ENCODE measurements around the gene DSC2.

Gene DSC2

GRCh38 chr18:31098878-31099277 lies 3.3 kb downstream of the DSC2 start:
- no peak for DNase-seq (ENCODE audit: low spot score)

DNA sequence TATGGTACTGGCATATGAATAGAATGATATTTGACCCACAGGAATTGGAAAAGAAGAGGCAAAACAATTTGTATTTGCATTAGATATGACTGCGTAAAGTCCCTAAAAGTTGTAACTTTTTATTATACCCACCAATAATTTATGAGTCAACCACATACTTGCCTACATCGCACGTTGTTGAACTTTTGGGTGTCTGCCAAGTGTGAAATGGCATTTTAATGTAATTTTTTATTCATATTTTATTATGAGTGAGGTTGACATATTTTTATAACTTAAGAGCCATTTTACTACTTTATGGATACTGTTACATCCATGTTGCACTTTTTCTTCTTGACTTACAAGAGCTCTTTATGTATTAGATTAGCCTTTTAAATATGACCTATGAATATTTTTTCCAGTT lies 4.6 kb downstream of the DSC2 start:
- no peak for DNase-seq (ENCODE audit: low spot score)

DNA sequence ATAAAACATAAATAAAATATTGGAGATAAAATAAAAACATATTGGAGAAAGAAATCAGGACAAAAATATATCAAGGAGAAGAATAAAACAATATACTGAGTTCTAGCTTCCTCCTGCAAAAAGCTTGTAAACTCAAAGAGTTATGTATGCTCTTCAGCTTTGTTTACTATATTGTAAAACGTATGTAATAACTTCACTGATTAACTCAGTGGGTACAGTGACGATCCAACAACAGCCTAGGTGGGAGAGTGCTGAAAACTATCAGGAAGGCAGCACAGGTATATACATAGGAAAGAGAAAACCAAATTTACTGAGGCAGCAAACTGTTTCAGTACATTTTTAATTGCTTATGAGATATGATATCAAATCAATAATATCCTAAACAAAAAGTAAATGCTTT lies 8.3 kb downstream of the DSC2 start:
- DNase-seq (ENCODE audit: low spot score) = no peak

DNA sequence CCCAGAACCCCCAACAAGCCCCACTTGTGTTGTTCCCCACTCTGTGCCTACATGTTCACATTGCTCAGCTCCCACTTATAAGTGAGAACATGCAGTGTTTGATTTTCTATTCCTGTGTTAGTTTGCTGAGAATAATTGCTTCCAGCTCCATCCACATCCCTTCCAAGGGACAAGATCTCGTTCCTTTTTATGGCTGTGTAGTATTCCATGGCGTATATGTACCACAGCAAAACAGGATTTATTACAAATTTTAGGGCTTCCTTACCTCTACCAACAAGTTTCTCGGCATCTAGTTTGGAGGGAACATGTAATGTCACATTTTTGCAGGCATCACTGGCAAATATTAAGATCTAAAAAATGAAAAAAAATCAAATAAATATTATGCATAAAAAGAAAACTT lies 8.9 kb downstream of the DSC2 start:
- DNase-seq (ENCODE audit: low spot score) = no peak

DNA sequence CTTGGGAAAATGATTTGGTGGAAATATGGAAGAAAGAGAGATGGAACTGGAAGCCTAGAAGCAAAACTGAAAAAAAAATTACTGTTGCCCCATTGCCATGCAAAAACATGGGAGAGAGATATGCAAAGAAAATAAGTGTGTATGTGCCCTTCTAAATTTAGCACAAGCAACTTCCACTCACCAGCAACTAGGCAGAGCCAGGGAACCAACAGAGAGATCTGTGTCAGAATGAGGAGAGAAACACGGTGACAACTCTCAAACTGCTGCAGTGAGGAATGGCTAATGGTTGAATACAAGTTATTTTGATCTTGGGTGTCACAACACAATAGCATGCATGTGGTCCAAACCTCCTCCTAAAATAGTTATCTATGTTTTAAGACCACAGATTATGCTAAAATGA lies 10.9 kb downstream of the DSC2 start:
- DNase-seq (ENCODE audit: low spot score) = no peak

- DNase-seq (ENCODE audit: low spot score) = no peak
Measured at GRCh38 chr18:31088532-31088931, 13.7 kb downstream of the DSC2 start.

GRCh38 chr18:31079973-31080372 lies 22.2 kb downstream of the DSC2 start:
- no peak for DNase-seq (ENCODE audit: low spot score)

- no peak for DNase-seq (ENCODE audit: low spot score)
Measured at GRCh38 chr18:31077878-31078277, 24.3 kb downstream of the DSC2 start.

GRCh38 chr18:31072175-31072574 lies 30.0 kb downstream of the DSC2 start:
- no peak for DNase-seq (ENCODE audit: low spot score)

- DNase-seq (ENCODE audit: low spot score) = no peak
Measured at GRCh38 chr18:31070206-31070605, 32.0 kb downstream of the DSC2 start.

DNA sequence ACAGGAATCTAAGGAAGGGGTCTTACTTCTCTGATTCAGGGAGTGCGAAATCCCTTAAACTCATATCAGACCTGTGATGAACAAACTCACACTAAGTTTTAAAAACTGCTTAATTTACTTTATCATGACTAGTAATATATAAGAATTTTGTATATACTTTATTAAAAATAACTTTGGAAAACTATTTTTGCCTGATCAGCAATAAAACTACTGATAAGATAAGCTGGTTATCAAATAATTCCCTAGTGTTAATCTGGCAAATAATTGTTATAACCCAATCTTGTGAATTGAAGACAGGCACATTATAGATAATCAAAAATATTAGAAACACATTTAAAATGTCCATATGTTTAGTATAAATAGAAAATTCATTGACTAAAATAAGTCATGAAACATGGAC lies 36.0 kb downstream of the DSC2 start:
- DNase-seq (ENCODE audit: low spot score) = no peak

DNA sequence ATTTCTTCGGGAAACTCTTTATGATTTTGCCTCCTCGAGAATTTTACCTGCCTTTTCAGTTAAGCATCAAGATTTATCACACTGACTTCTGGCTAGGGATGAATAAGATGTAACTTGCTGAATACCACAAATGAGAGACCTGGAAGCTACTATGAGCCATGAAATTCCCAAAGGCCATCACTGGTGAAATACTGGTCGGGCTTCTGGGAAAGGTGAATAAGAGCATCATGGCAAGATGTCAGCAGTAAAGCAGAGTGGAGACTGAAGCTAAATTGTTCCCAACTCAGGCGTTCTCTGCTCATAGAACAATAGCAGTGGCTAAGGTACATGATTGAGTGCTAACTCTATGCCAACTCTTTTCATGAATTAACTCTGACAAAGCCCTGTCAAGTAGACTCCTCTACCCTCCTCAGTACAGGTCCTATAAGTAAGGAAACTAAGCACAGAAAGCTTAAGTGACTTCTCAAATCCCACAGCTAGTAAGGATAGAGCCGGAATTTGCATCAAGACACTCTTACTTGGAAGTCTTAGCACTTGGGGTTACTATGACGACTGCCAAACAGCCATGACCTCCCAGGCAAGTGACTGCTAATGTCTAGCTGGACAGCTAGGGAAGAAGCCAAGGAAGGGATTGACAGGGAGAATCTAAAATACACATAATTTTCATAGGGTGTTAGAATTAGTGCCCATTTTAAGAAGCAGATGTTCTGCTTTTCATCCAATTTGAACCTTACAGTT lies 37.0 kb downstream of the DSC2 start:
- DNase-seq (ENCODE audit: low spot score) = no peak

DNA sequence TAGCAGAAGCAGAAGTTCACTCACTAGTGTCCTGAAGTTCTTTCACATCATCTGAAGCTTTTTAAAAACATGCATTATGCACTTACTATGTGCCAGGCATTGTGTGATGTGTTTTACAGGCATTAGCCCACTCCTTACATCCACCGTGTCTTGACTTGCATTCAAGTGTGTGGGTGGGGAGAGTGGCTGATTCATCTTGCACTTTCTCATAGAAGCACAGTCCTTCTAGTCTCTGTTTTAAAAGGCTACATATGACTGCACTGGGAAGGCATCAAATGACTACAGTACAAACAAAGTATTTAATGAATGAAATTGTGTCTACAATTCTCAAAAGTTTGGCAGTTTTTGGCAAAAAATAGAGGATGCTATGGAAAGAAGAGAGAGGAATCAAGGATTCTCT lies 38.1 kb downstream of the DSC2 start:
- no peak for DNase-seq (ENCODE audit: low spot score)

- DNase-seq (ENCODE audit: low spot score) = no peak
Measured at GRCh38 chr18:31061945-31062344, 40.3 kb downstream of the DSC2 start.

- no peak for DNase-seq (ENCODE audit: low spot score)
Measured at GRCh38 chr18:31058897-31059296, 43.3 kb downstream of the DSC2 start.

- no peak for DNase-seq (ENCODE audit: low spot score)
Measured at GRCh38 chr18:31057917-31058316, 44.3 kb downstream of the DSC2 start.

- DNase-seq (ENCODE audit: low spot score) = no peak
Measured at GRCh38 chr18:31057051-31057450, 45.2 kb downstream of the DSC2 start.

GRCh38 chr18:31056296-31056695 lies 45.9 kb downstream of the DSC2 start:
- DNase-seq (ENCODE audit: low spot score) = no peak

GRCh38 chr18:31050635-31051034 lies 51.6 kb downstream of the DSC2 start:
- DNase-seq (ENCODE audit: low spot score) = no peak

DNA sequence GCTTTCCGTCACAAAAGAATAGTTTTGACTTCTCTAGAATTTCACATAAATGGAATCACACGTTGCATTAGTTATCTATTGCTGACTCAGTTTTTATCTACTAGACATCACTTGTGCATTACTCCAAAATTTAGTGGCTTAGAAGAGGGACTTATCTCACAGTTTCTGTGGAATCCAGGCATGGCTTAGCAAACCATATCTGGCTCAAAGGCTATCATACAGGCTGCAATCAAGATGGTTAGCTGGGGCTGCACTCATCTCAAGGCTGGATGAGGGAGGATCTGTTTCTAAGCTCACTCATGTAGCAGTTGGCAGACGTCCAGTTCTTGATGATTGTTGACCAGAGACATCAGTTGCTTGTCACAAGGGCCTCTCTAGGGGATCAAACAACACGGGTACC lies 53.0 kb downstream of the DSC2 start:
- no peak for DNase-seq (ENCODE audit: low spot score)

- DNase-seq (ENCODE audit: low spot score) = no peak
Measured at GRCh38 chr18:31048216-31048615, 54.0 kb downstream of the DSC2 start.

DNA sequence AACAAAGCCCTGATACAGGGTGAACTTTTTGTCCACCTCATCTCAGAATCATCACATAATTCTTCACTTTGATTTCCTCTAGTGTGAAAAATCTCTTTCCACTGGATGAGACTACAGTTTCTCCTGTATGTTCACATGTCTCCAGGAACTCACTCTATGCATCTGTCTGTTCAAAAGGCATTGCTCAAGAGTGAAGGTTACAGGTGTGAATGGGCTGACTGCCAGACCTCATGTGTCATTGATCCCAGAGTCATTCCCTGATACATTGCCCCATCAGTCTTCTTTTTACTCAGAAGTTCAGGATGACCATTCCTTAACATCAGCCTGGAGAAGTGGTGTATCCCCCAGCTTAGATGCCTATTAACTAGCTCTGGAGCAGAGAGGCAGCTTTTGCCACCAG lies 55.3 kb downstream of the DSC2 start:
- no peak for DNase-seq (ENCODE audit: low spot score)

GRCh38 chr18:31045599-31045998 lies 56.6 kb downstream of the DSC2 start:
- no peak for DNase-seq (ENCODE audit: low spot score)

DNA sequence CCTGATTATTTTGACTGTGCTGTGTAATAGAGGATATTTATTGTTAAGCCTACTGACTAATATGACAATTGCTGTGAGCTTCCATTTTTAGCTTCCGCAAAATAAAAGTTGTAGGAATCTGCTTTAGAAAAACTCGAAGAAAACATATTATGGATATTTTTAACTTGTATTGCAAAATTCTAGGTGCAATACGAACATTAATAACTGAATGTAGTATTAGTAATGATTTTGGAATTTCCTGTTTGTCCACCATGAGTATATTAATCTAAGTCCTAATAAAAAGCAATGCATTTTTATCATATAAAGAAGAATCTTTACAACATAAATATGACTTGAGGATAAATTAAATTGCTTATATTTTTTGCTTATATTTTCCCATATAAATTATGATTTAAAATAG lies 57.3 kb downstream of the DSC2 start:
- no peak for DNase-seq (ENCODE audit: low spot score)

DNA sequence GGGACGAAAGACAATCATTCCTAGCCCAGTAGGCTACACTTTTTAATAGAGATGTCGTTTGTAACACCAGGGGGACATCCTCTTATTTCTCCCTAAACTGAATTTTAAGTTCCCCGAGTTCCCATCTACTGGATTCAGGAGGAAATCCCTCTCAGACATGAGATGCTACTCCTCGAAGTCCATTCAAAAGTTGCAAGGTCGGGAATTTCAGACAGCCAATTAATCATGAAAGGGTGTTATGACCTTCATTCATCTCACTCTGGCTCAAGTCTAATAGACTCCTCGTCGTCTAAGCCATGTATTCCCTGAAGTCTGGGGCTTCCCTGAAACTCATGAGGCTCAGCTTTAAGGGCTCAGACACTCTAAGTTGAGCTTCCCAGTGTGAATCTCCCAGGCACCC lies 58.5 kb downstream of the DSC2 start:
- no peak for DNase-seq (ENCODE audit: low spot score)
